NB4 (cell line): ENCODE data around the gene CENPB.

ENCODE experiments used
- DNase-seq: peaks from one replicate; pipeline ENCODE4 v3.0.0; 2010; ENCODE audit warnings: low read depth
- H3K4me3 ChIP-seq: one replicate; pipeline ENCODE4 v1.5.1; 2011; ENCODE audit warnings: mild to moderate bottlenecking, low read depth, low read length, moderate library complexity
- MYC ChIP-seq: IDR thresholded peaks from 2 replicates; pipeline ENCODE4 v1.6.1; 2011; ENCODE audit warnings: low read depth, low read length
- POLR2A ChIP-seq: IDR thresholded peaks from 2 replicates; pipeline ENCODE4 v1.6.1; 2011; ENCODE audit warnings: mild to moderate bottlenecking; ENCODE audit not compliant: insufficient read length; ENCODE audit errors: extremely low read depth
- TF ChIP-seq, protein P1 (sequence below): IDR thresholded peaks from one replicate; pipeline ENCODE4 v1.5.1; 2012; ENCODE audit warnings: low read depth, low read length
- TF ChIP-seq, protein P2 (sequence below): IDR thresholded peaks from 2 replicates; pipeline ENCODE4 v1.6.1; 2011; ENCODE audit warnings: low read depth, low read length

CENPB gene

GRCh38 chr20:3757268-3757667 lies 29.3 kb downstream of the CENPB start:
- no peak for TF ChIP-seq MYC
- TF ChIP-seq POLR2A, result no peak
- TF ChIP-seq, protein P1, sequence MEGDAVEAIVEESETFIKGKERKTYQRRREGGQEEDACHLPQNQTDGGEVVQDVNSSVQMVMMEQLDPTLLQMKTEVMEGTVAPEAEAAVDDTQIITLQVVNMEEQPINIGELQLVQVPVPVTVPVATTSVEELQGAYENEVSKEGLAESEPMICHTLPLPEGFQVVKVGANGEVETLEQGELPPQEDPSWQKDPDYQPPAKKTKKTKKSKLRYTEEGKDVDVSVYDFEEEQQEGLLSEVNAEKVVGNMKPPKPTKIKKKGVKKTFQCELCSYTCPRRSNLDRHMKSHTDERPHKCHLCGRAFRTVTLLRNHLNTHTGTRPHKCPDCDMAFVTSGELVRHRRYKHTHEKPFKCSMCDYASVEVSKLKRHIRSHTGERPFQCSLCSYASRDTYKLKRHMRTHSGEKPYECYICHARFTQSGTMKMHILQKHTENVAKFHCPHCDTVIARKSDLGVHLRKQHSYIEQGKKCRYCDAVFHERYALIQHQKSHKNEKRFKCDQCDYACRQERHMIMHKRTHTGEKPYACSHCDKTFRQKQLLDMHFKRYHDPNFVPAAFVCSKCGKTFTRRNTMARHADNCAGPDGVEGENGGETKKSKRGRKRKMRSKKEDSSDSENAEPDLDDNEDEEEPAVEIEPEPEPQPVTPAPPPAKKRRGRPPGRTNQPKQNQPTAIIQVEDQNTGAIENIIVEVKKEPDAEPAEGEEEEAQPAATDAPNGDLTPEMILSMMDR, result no peak
- TF ChIP-seq, protein P2, sequence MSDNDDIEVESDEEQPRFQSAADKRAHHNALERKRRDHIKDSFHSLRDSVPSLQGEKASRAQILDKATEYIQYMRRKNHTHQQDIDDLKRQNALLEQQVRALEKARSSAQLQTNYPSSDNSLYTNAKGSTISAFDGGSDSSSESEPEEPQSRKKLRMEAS, result no peak
- DNase-seq, result no peak
- H3K4me3 ChIP-seq, result no peak overlapping the region

DNA sequence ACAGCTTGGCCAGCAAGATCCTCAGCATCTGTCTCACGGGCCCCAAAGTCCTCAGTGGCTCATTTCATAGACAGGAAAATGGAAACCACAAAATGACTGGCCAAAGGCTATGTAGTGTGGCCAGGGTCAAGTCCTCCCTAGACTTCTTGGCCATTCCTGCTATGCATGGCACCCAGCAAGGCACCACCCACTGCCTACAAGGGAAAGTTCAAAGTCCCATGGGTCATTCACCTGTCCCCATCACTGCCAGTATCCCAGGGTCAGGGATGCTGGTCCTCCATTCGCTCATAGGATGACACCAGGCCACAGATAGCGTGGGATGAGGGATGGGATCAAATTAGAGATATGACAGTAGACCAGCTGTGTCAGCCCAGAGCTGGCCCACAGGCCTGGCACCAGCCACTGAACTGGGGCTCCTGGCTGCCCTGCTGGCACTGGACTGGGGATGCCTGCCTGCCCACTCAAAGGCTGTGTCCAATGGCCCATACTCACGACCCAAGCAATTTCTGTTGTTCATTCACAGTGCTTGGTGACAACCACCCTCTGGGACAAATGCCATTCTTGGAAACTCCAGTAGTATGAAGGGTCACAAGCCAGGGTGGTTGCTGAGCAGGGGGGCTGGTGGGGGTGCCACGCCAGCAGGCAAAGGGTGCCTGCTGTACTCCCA lies 30.6 kb downstream of the CENPB start:
- no peak overlapping the region for H3K4me3 ChIP-seq
- no peak for DNase-seq
- TF ChIP-seq, protein P2, result no peak
- TF ChIP-seq MYC, result no peak

DNA sequence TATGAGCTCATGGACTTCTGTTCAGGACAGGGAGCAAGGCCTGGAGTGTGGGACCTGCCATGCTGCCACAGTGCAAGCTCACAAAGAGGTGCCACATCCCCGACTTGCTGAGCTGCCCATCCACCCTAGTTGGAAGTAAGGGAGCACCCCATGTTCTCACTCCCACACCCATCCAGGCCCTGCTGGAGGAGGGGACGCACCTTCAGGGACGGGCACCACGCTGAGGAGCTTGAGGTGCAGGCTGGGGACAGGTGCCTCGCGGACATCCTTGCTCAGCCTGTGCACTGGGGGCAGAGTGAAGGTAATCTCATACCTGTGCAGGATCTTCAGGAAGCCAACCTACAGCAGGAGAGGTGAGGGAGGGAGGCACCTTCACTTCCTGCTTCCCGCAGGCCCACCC lies 31.3 kb downstream of the CENPB start:
- TF ChIP-seq POLR2A (no peak), MYC (no peak)
- TF ChIP-seq, protein P1, result no peak
- TF ChIP-seq, protein P2, result no peak
- no peak for DNase-seq
- no peak overlapping the region for H3K4me3 ChIP-seq

DNA sequence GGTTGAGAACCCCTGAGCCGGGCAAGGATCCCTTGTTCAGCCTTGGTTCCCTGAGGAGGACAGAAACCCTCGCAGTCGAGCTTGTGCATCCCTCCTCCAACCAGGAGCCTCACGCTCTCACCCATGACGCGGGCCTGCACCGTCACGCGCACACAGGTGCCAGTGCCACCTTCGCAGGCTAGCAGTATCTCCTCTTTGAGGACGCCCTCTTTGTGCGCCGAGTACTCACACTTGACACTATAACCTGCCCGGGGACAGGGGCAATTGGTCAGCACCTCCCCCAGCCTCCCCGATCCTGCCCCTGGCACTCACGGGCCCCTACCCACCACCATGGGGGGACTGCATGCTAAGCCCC lies 32.3 kb downstream of the CENPB start:
- TF ChIP-seq, protein P2, result no peak
- TF ChIP-seq, protein P1, result no peak
- TF ChIP-seq MYC (no peak), POLR2A (no peak)
- no peak for DNase-seq

GRCh38 chr20:3753501-3754275 lies 32.9 kb downstream of the CENPB start:
- H3K4me3 ChIP-seq, result no peak overlapping the region
- TF ChIP-seq, protein P1, result no peak
- TF ChIP-seq POLR2A (no peak), MYC (no peak)
- TF ChIP-seq, protein P2, result no peak
- DNase-seq, result no peak

More for the DNA sequence above, 32.3 kb downstream of the CENPB start:
- no peak overlapping the region for H3K4me3 ChIP-seq

- no peak for TF ChIP-seq POLR2A
- TF ChIP-seq, protein P2, result no peak
- TF ChIP-seq, protein P1, result peak; percentile 96
- DNase-seq, result peak; percentile 82
- H3K4me3 ChIP-seq, result no peak overlapping the region
These were observed 33.4 kb downstream of the CENPB start for GRCh38 chr20:3753098-3753497.
